Measurements from ENCODE around the gene LST1.

The LST1 gene

GRCh38 chr6:31619805-31620585, 33.9 kb downstream of the LST1 start:
- DNase-seq (ENCODE audit: low read depth in 3 of 3, low spot score in 1 of 3), result peak; percentile 82 to 93 (median 86)

DNA sequence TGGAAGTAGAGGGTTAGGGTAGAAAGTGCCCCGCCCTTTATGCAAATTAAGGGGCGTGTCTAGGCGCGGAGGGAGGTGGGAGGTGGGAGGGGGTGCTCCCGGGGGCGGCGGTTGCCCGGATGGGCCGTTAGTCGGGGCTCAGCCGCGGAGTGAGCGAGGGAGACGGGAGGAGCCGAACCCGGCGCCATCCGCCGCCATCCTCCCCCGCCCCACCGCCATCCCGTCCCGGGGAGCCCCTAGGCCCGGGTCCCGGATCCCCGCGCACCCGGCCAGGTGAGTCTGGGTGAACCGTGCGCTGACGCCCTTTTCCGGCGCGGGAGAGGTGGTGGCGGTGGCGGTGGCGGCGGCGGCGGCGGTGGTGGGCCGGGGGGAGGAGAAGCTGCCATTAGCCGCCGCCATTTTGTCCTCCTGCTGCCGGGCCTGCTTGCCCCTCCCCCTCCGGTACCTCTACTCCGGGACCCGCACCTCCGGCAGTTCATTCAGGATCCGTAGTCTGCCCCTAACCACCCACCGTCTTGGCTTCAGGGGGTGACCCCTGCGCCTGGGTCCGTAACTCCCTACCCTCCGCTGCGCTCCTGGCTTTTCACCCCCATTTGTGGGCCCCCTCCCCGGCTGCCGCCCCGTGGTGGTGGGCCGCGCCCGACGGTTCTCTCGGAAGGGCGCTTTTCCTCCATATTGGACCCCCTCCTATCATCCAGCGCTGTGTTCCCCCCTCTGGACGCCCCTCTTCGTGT, 34.7 kb downstream of the LST1 start, which contains the start of gene PRRC2A:
PRRC2A (plus strand) TSS at position 130 of the 734 bp plus-strand sequence. CDS start 2,075 bp downstream, outside the sequence.
- DNase-seq (ENCODE audit: low read depth in 3 of 3, low spot score in 1 of 3), result peak in 2 of 3 donors; percentile 91 to 93

DNA sequence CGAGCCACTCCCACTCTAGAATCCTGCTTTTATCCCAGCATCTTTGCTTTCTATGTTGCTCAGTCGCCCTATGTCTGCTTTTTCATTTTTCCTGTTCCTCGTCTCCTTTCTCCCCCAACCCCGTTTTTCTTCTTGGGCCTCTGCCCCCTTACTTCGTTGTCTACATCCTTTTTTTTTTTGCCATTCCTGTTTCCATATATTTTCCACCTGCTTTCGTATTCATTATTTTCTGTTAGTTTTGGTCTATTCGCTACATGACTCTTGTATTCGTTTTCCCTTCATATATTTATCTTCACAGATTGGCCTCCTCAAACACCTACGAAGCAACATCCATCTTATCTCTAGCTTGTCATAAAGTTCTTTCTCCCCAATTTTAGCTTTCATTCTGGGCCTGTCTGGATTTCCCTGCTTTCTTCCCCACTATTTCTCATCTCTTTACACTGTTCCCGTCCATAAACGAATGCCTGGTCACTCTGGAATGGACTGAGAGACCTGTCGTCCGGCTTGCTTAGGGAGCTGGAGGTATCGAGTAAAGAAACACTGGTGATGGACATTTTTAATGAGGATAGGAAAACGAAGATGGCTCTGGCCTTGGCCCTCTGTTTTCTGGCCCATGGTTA, 35.4 kb downstream of the LST1 start:
- no peak for DNase-seq (ENCODE audit: low read depth in 3 of 3, low spot score in 1 of 3)

DNA sequence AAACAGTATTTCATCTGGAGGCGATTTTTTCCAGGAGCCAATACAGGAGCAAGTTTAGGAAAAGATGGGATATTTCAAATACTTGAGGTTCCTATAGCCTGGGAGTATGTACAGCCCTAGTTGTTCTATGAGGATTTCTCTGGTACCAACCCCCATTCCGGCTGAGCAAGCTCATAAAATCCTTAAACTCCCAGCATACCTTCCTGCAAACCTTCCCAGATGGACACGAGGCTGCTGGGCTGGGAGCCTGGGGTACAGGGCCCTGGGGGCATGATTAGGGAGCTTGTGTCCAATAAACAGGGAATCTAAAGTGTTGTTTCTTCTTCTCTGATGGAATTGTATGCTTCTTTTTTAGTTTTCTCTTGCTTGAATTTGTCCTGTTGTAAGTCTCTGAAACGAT, 35.9 kb downstream of the LST1 start:
- no peak for DNase-seq (ENCODE audit: low read depth in 3 of 3, low spot score in 1 of 3)

GRCh38 chr6:31622684-31623091, 36.6 kb downstream of the LST1 start:
- no peak for DNase-seq (ENCODE audit: low read depth in 3 of 3, low spot score in 1 of 3)

- DNase-seq (ENCODE audit: low read depth in 3 of 3, low spot score in 1 of 3), result no peak
These were observed 38.0 kb downstream of the LST1 start for GRCh38 chr6:31624070-31624469.

- no peak for DNase-seq (ENCODE audit: low read depth in 3 of 3, low spot score in 1 of 3)
These were observed 40.9 kb downstream of the LST1 start for GRCh38 chr6:31626952-31627351.

GRCh38 chr6:31627690-31628287, 41.7 kb downstream of the LST1 start:
- DNase-seq (ENCODE audit: low read depth in 3 of 3, low spot score in 1 of 3), result no peak

- no peak for DNase-seq (ENCODE audit: low read depth in 3 of 3, low spot score in 1 of 3)
These were observed 42.9 kb downstream of the LST1 start for GRCh38 chr6:31629014-31629413.

GRCh38 chr6:31630177-31630934, 44.3 kb downstream of the LST1 start:
- DNase-seq (ENCODE audit: low read depth in 3 of 3, low spot score in 1 of 3), result no peak

DNA sequence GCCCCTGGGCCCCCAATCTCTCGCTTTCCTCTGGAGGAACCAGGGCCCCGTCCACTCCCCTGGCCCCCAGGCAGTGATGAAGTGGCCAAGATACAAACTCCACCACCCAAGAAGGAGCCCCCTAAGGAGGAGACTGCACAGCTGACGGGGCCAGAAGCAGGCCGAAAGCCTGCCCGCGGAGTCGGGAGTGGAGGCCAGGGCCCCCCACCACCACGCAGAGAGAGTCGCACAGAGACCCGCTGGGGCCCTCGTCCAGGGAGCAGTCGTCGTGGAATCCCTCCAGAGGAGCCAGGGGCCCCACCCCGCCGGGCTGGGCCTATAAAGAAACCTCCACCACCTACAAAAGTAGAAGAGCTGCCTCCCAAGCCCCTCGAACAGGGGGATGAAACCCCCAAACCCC, 45.1 kb downstream of the LST1 start:
- no peak for DNase-seq (ENCODE audit: low read depth in 3 of 3, low spot score in 1 of 3)

- DNase-seq (ENCODE audit: low read depth in 3 of 3, low spot score in 1 of 3), result no peak
These were observed 45.7 kb downstream of the LST1 start for GRCh38 chr6:31631681-31632278.

GRCh38 chr6:31632279-31632946, 46.3 kb downstream of the LST1 start:
- DNase-seq (ENCODE audit: low read depth in 3 of 3, low spot score in 1 of 3), result no peak

DNA sequence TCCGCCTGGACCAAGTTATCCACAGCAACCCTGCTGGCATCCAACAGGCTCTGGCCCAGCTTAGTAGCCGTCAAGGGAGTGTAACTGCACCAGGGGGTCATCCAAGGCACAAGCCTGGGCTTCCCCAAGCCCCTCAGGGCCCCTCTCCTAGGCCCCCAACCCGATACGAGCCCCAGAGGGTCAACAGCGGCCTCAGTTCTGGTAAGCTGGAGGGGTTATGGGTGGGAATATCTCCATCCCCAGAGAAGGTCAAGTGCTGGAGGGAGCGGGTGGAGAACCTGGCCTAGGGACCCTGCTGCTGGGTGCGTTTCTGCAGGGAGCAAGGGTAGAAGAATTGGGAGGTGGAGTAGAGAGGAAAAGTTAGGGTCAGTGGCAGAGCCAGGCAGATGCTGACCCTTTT, 47.4 kb downstream of the LST1 start:
- DNase-seq (ENCODE audit: low read depth in 3 of 3, low spot score in 1 of 3), result no peak

DNA sequence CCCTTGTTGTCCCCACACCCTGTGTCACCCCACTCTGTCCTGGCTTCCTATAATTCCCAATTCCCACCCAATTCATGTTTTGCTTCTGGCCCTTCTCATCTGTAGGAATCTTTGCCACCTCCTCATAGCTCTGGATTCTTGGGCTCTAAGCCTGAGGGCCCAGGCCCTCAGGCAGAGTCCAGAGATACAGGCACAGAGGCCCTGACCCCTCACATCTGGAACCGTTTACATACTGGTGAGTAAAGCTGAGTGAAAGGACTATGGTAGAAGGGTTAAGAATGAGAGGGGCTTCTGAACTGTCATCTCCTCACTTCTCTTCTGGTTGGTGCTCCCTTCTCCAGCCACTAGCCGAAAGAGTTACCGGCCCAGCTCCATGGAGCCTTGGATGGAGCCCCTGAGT, 48.1 kb downstream of the LST1 start:
- DNase-seq (ENCODE audit: low read depth in 3 of 3, low spot score in 1 of 3), result no peak

DNA sequence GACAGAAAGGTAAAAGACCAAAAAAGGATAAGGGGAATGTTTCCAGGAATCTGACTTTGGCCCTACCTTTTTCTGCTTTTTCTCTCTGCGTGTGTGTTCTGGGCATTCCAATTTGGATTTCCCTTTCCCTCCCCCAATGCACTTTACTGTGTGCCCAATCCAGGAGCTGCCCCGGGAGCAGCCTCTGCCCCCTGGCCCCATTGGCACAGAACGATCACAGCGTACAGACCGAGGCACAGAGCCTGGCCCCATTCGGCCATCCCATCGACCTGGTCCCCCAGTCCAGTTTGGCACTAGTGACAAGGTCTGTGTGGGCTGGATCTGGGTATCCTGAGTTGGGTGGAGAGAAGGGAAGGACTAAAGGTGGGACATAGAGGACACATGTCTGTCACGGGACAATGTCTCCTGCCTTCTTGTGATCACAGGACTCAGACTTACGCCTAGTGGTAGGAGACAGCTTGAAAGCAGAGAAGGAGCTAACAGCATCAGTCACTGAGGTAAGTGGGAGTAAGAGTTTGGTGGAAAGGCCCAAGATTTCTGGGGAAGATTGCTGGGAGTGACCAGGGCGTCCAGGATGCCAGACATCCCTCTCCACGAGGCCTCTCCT, 49.0 kb downstream of the LST1 start:
- DNase-seq (ENCODE audit: low read depth in 3 of 3, low spot score in 1 of 3), result no peak

DNA sequence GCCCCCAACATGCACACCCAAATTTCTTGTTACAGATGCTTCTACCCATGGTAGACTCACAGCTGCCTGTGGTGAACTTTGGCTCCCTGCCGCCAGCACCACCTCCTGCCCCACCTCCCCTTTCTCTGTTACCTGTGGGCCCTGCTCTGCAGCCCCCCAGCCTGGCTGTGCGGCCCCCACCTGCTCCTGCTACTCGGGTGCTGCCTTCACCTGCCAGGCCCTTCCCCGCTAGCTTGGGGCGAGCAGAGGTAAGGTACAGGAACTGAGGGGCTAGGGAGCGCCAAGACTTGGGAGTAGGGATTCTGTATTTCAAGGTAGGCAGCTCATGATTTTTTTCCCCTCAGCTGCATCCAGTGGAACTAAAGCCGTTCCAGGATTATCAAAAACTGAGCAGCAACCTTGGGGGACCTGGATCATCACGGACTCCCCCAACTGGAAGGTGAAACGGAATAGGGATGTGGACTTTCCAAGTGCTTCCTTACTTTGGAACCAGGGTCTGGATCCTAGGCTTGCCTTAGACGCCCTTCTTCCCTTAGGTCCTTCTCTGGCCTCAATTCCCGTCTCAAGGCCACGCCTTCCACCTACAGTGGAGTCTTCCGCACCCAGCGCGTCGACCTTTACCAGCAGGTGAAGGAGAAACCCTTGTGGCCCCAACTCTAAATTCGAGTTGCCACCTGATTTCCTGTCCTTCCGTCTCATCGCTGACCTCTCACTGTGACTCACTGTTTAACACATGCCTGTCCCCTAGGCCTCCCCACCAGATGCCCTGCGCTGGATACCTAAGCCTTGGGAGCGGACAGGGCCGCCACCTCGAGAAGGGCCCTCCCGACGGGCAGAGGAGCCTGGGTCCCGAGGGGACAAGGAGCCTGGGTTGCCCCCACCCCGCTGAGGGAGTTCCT, 50.9 kb downstream of the LST1 start:
- DNase-seq (ENCODE audit: low read depth in 3 of 3, low spot score in 1 of 3), result no peak

All from stimulated activated CD4-positive, alpha-beta T cell treated with anti-CD3 and anti-CD28 coated beads, TNF-alpha, amount 100 ng/mL, for 1 hour (primary cell).